Neural progenitor cell (in vitro differentiated cells): Measurements from ENCODE around the gene ZNF426. TPM values are rescaled to one million over a fixed set of nuclear protein-coding genes. Genes with fewer than 3 reads are reported as not detected.
"Not testable (repeated sequence)": the region's sequence is repeated elsewhere in the genome, so short reads cannot be mapped to it uniquely, and the experiment has no call there.

Experiments
- DNase-seq: peaks from one replicate; pipeline ENCODE4 v3.0.0-alpha.2; 2016; ENCODE audit warnings: low spot score
- H2AFZ ChIP-seq: fragments of 200-600 bp; sonication (generic); replicated peaks from 2 replicates; pipeline ENCODE4 v1.6.1; 2016; ENCODE audit warnings: antibody characterized with exemption
- H3F3A ChIP-seq: fragments of 200-600 bp; sonication (generic); 2 replicates; pipeline ENCODE4 v1.6.1; 2016; ENCODE audit warnings: antibody characterized with exemption, low read depth
- H3K27ac ChIP-seq: fragments of 200-600 bp; sonication (generic); 2 replicates; pipeline ENCODE4 v1.5.1; 2016; ENCODE audit warnings: mild to moderate bottlenecking
- H3K27me3 ChIP-seq: fragments of 200-600 bp; sonication (generic); 2 replicates; pipeline ENCODE4 v1.6.1; 2016; ENCODE audit warnings: mild to moderate bottlenecking, moderate library complexity
- H3K36me3 ChIP-seq: fragments of 200-600 bp; sonication (generic); 2 replicates; pipeline ENCODE4 v1.5.1; 2016
- H3K4me1 ChIP-seq: fragments of 200-600 bp; sonication (generic); 2 replicates; pipeline ENCODE4 v1.6.1; 2016; ENCODE audit warnings: mixed run types
- H3K4me2 ChIP-seq: fragments of 200-600 bp; sonication (generic); 2 replicates; pipeline ENCODE4 v1.6.1; 2016
- H3K4me3 ChIP-seq: fragments of 200-600 bp; sonication (generic); 2 replicates; pipeline ENCODE4 v1.5.1; 2016
- H3K79me2 ChIP-seq: fragments of 200-600 bp; sonication (generic); 2 replicates; pipeline ENCODE4 v1.6.1; 2016; ENCODE audit warnings: low read depth
- H3K9ac ChIP-seq: fragments of 200-600 bp; sonication (generic); 2 replicates; pipeline ENCODE4 v1.6.1; 2016
- H3K9me3 ChIP-seq: fragments of 200-600 bp; sonication (generic); 2 replicates; pipeline ENCODE4 v1.5.1; 2016; ENCODE audit warnings: low read depth
- H4K20me1 ChIP-seq: fragments of 200-600 bp; sonication (generic); 2 replicates; pipeline ENCODE4 v1.6.1; 2016; ENCODE audit warnings: low read depth
- H3K27ac Mint-ChIP-seq: 3 replicates; pipeline ENCODE4 v1.8.0; 2021; ENCODE audit warnings: mixed read lengths
- H3K27me3 Mint-ChIP-seq: 2 replicates; pipeline ENCODE4 v1.8.0; 2022; ENCODE audit warnings: low read depth, mild to moderate bottlenecking, inconsistent platforms, moderate library complexity, mixed read lengths; ENCODE audit not compliant: insufficient read depth
- H3K36me3 Mint-ChIP-seq: 3 replicates; pipeline ENCODE4 v1.8.0; 2021; ENCODE audit warnings: mixed read lengths
- H3K4me1 Mint-ChIP-seq: 3 replicates; pipeline ENCODE4 v1.8.0; 2021; ENCODE audit warnings: mixed read lengths
- H3K4me3 Mint-ChIP-seq: 3 replicates; pipeline ENCODE4 v1.8.0; 2021; ENCODE audit warnings: mild to moderate bottlenecking, moderate library complexity, mixed read lengths
- H3K9me3 Mint-ChIP-seq: 3 replicates; pipeline ENCODE4 v1.8.0; 2020; ENCODE audit warnings: mixed read lengths
- EZH2 ChIP-seq: fragments of 200-600 bp; sonication (generic); IDR thresholded peaks from 2 replicates; pipeline ENCODE4 v1.6.1; 2017; ENCODE audit warnings: antibody characterized with exemption, mild to moderate bottlenecking, moderate library complexity
- EZH2phosphoT487 ChIP-seq: fragments of 200-600 bp; sonication (generic); IDR thresholded peaks from 2 replicates; pipeline ENCODE4 v1.6.1; 2017; ENCODE audit warnings: antibody characterized with exemption
- total RNA-seq: library from RNA; depleted of rRNA; stranded (reverse); fragments of >200 nt; gene quantifications from 2 replicates; pipeline ENCODE4 v1.2.3, GENCODE V29; 2015; ENCODE audit warnings: low replicate concordance
- TF ChIP-seq, protein P1 (sequence below): fragments of 200-600 bp; sonication (generic); IDR thresholded peaks from 2 replicates; pipeline ENCODE4 v1.5.1; 2017; ENCODE audit warnings: antibody characterized with exemption, mild to moderate bottlenecking

The ZNF426 gene
- total RNA-seq, 1 donor from 2014 or later = 32.6 TPM

- H3K27ac ChIP-seq, H4K20me1 ChIP-seq, H3K4me1 ChIP-seq, H3K4me1 Mint-ChIP-seq, H3K27me3 ChIP-seq, DNase-seq, H3K9ac ChIP-seq, H3K9me3 ChIP-seq, H3F3A ChIP-seq, H2AFZ ChIP-seq: not testable (repeated sequence)
- Mint-ChIP-seq H3K36me3 (peaks cover 34% of the 10 kb centered on the region), H3K27me3 (peaks cover 14% of the 10 kb centered on the region), H3K4me3 (peak overlapping the region; percentile 98), H3K9me3 (peaks cover 63% of the 10 kb centered on the region), H3K27ac (peak overlapping the region; percentile 10)
- peak overlapping the region; percentile 92 for H3K4me2 ChIP-seq
- peaks cover 34% of the 10 kb centered on the region for H3K79me2 ChIP-seq
- peak overlapping the region; percentile 84 for H3K4me3 ChIP-seq
- peaks cover 21% of the 10 kb centered on the region for H3K36me3 ChIP-seq
Measured at GRCh38 chr19:9539201-9539600, 756 bp upstream of the ZNF426 start.

DNA sequence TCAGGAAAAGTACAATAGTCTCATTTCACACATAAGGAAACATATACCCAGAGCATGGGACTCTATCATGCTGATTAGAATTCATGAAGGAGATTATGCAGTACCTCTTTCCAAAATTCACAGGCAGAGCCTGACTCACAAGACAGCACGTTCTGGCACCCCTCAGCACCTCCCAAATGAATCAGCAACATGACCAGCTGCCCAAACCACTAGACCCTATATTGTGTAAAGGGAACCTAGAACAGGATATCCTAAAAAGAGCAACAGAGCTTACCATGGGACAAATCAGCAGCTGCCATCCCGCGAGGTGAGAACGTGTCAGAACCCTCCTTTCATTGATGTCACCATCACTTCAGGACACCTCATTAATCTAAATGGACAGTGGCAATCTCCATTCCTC, 2.5 kb downstream of the ZNF426 start:
- H3F3A ChIP-seq = no peaks in the 10 kb centered on the region
- no peak overlapping the region for H3K4me3 ChIP-seq
- no peaks in the 10 kb centered on the region for H4K20me1 ChIP-seq
- peaks cover 34% of the 10 kb centered on the region for H3K79me2 ChIP-seq
- H3K9me3 ChIP-seq = peaks cover 11% of the 10 kb centered on the region
- no peak overlapping the region for H3K4me2 ChIP-seq
- peaks cover 48% of the 10 kb centered on the region for H3K36me3 ChIP-seq
- H3K9me3 Mint-ChIP-seq = peaks cover 88% of the 10 kb centered on the region
- TF ChIP-seq EZH2phosphoT487 (no peak), EZH2 (no peak)
- TF ChIP-seq, protein P1, sequence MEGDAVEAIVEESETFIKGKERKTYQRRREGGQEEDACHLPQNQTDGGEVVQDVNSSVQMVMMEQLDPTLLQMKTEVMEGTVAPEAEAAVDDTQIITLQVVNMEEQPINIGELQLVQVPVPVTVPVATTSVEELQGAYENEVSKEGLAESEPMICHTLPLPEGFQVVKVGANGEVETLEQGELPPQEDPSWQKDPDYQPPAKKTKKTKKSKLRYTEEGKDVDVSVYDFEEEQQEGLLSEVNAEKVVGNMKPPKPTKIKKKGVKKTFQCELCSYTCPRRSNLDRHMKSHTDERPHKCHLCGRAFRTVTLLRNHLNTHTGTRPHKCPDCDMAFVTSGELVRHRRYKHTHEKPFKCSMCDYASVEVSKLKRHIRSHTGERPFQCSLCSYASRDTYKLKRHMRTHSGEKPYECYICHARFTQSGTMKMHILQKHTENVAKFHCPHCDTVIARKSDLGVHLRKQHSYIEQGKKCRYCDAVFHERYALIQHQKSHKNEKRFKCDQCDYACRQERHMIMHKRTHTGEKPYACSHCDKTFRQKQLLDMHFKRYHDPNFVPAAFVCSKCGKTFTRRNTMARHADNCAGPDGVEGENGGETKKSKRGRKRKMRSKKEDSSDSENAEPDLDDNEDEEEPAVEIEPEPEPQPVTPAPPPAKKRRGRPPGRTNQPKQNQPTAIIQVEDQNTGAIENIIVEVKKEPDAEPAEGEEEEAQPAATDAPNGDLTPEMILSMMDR = no peak
- peaks cover 64% of the 10 kb centered on the region for H3K36me3 Mint-ChIP-seq
- H3K27ac Mint-ChIP-seq = no peak overlapping the region
- no peak overlapping the region for H2AFZ ChIP-seq
- DNase-seq = no peak
- peaks cover 4% of the 10 kb centered on the region for H3K4me1 Mint-ChIP-seq
- H3K4me3 Mint-ChIP-seq = peak overlapping the region; percentile 50
- H3K27ac ChIP-seq = no peak overlapping the region
- no peaks in the 10 kb centered on the region for H3K27me3 ChIP-seq
- no peak overlapping the region for H3K9ac ChIP-seq
- no peaks in the 10 kb centered on the region for H3K4me1 ChIP-seq
- H3K27me3 Mint-ChIP-seq = peaks cover 14% of the 10 kb centered on the region

GRCh38 chr19:9531933-9532332, 6.5 kb downstream of the ZNF426 start:
- peaks cover 13% of the 10 kb centered on the region for H3F3A ChIP-seq

DNA sequence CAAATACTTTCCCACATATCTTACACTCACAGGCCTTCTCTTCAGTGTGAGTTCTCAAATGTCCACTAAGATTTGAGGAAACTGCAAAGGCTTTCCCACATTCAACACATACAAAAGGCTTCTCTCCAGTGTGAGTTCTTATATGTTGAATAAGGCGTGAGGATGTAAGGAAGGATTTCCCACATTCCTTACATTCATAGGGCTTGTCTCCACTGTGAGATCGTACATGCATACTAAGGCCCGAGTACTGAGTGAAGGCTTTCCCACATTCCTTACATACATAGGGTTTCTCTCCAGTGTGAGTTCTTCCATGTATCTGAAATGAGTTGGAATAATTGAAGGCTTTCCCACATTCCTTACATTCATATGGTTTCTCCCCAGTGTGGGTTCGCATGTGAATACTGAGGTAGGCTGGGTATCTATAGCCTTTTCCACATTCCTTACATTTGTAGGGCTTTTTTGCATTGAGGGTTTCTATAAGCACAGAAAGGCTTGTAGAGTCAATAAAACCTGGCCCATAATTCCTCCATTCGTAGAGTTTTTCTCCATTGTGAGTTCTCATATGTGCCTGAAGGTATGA, 9.6 kb downstream of the ZNF426 start:
- Mint-ChIP-seq H3K4me1 (no peaks in the 10 kb centered on the region), H3K27ac (no peak overlapping the region), H3K27me3 (peaks cover 3% of the 10 kb centered on the region), H3K36me3 (peaks cover 83% of the 10 kb centered on the region), H3K4me3 (no peak overlapping the region), H3K9me3 (peaks cover 87% of the 10 kb centered on the region)
- no peak for DNase-seq
- H3K4me3 ChIP-seq = peak overlapping the region; percentile 14
- TF ChIP-seq EZH2phosphoT487 (no peak), EZH2 (no peak)
- TF ChIP-seq, protein P1 = no peak
- H3K79me2 ChIP-seq = no peaks in the 10 kb centered on the region
- H3K9ac ChIP-seq = no peak overlapping the region
- H3K36me3 ChIP-seq = peaks cover 82% of the 10 kb centered on the region
- peaks cover 64% of the 10 kb centered on the region for H3K9me3 ChIP-seq
- no peaks in the 10 kb centered on the region for H3K4me1 ChIP-seq
- no peaks in the 10 kb centered on the region for H3K27me3 ChIP-seq
- H3K27ac ChIP-seq = no peak overlapping the region
- no peak overlapping the region for H3K4me2 ChIP-seq
- peaks cover 18% of the 10 kb centered on the region for H3F3A ChIP-seq
- no peak overlapping the region for H2AFZ ChIP-seq
- H4K20me1 ChIP-seq = no peaks in the 10 kb centered on the region

More at GRCh38 chr19:9531933-9532332, 6.5 kb downstream of the ZNF426 start:
- Histone ChIP-seq H3K4me2 (no peak overlapping the region), H3K9ac (no peak overlapping the region), H3K4me1 (no peaks in the 10 kb centered on the region), H2AFZ (no peak overlapping the region), H3K9me3 (peaks cover 49% of the 10 kb centered on the region), H4K20me1 (no peaks in the 10 kb centered on the region), H3K27ac (no peak overlapping the region), H3K27me3 (no peaks in the 10 kb centered on the region), H3K79me2 (peaks cover 19% of the 10 kb centered on the region), H3K4me3 (no peak overlapping the region), H3K36me3 (peaks cover 88% of the 10 kb centered on the region)
- DNase-seq = no peak
- H3K4me3 Mint-ChIP-seq = no peak overlapping the region
- TF ChIP-seq EZH2 (no peak), EZH2phosphoT487 (no peak)
- TF ChIP-seq, protein P1 = no peak
- peaks cover 10% of the 10 kb centered on the region for H3K27me3 Mint-ChIP-seq
- H3K4me1 Mint-ChIP-seq = no peaks in the 10 kb centered on the region
- no peak overlapping the region for H3K27ac Mint-ChIP-seq
- H3K36me3 Mint-ChIP-seq = peaks cover 89% of the 10 kb centered on the region
- H3K9me3 Mint-ChIP-seq = peaks cover 92% of the 10 kb centered on the region
